Measurements from ENCODE around the gene CCNB2.

Gene CCNB2

GRCh38 chr15:59147666-59148065 is 42.7 kb downstream of the CCNB2 start:
- H3K27ac ChIP-seq = no peak overlapping the region
- H3K36me3 ChIP-seq = no peaks in the 10 kb centered on the region

GRCh38 chr15:59148153-59148833 is 43.3 kb downstream of the CCNB2 start:
- Histone ChIP-seq H3K27ac (no peak overlapping the region), H3K9me3 (no peaks in the 10 kb centered on the region), H3K4me1 (ENCODE audit: control insufficient read depth in 1 of 2, insufficient read depth in 1 of 2, low read depth in 1 of 2, low read length in 1 of 2) (no peaks in the 10 kb centered on the region), H3K36me3 (no peaks in the 10 kb centered on the region), H3K4me3 (ENCODE audit: low read depth in 1 of 2, low read length in 1 of 2) (no peak overlapping the region), H3K27me3 (no peaks in the 10 kb centered on the region)
- TF ChIP-seq, protein P1, sequence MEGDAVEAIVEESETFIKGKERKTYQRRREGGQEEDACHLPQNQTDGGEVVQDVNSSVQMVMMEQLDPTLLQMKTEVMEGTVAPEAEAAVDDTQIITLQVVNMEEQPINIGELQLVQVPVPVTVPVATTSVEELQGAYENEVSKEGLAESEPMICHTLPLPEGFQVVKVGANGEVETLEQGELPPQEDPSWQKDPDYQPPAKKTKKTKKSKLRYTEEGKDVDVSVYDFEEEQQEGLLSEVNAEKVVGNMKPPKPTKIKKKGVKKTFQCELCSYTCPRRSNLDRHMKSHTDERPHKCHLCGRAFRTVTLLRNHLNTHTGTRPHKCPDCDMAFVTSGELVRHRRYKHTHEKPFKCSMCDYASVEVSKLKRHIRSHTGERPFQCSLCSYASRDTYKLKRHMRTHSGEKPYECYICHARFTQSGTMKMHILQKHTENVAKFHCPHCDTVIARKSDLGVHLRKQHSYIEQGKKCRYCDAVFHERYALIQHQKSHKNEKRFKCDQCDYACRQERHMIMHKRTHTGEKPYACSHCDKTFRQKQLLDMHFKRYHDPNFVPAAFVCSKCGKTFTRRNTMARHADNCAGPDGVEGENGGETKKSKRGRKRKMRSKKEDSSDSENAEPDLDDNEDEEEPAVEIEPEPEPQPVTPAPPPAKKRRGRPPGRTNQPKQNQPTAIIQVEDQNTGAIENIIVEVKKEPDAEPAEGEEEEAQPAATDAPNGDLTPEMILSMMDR (IDR thresholded peaks at IDR 0.05) = no peak

More at GRCh38 chr15:59147666-59148065, 42.7 kb downstream of the CCNB2 start:
- TF ChIP-seq, protein P1 (IDR thresholded peaks at IDR 0.05) = no peak
- no peaks in the 10 kb centered on the region for H3K4me1 ChIP-seq (ENCODE audit: control insufficient read depth in 1 of 2, insufficient read depth in 1 of 2, low read depth in 1 of 2, low read length in 1 of 2)
- H3K9me3 ChIP-seq = no peaks in the 10 kb centered on the region
- H3K27me3 ChIP-seq = no peaks in the 10 kb centered on the region
- H3K4me3 ChIP-seq (ENCODE audit: low read depth in 1 of 2, low read length in 1 of 2) = no peak overlapping the region

DNA sequence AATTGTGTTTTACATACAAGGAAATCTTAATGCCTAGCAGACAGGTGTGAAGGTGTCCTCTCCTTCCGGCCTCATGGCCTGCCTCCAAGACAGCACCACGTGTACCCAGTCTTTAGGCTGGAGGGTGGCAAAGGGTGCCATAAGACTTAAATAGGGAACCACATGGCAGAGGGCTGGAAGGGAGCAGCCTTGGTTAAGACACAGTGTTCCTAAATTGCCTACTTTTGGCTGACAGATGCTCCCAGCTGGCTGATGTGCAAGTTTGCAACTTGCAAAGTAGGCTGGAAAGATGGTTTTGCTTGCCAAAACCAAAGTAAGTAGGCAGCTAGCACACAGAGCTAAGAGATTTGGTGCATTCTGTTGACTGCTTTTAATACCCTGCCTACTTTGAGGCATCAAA is 45.2 kb downstream of the CCNB2 start:
- no peaks in the 10 kb centered on the region for H3K9me3 ChIP-seq
- H3K27me3 ChIP-seq = no peaks in the 10 kb centered on the region
- TF ChIP-seq, protein P1 (IDR thresholded peaks at IDR 0.05) = no peak
- no peak overlapping the region for H3K27ac ChIP-seq
- no peaks in the 10 kb centered on the region for H3K4me1 ChIP-seq (ENCODE audit: control insufficient read depth in 1 of 2, insufficient read depth in 1 of 2, low read depth in 1 of 2, low read length in 1 of 2)
- H3K36me3 ChIP-seq = no peaks in the 10 kb centered on the region
- H3K4me3 ChIP-seq (ENCODE audit: low read depth in 1 of 2, low read length in 1 of 2) = no peak overlapping the region

DNA sequence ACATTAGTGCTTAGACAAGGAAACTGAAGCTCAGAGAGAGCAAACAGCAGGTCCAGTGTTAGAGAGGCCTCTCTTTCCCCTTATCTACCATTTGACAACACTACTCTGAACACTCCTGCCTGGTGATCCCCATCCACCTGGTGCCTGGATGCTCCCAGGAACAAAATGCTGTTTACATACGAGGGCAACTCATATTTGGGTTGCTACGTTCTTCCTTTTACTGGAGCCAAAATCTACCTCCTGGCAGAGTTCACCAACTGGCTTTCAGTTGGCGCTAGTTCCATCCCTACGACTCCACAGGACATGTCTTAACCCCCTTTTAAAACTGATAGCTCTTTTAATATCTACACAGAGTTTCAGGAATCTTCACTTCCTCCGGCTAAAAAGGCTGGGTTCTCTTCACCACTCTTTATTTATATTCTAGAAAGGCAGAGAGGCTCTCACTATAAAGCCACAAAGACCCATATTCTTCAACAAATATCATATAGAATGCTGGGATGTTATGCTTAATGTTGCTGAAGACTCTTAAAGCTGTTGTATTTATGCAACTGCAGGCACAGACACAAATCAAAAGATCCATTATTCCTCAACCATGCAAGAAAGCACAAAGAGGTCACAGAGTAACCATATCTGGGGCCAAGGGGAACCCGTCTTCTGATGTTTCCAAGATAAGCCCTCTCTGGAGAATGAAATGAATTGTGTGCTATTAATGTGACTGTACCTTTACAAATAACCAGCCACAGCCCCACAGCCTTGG is 47.9 kb downstream of the CCNB2 start:
- TF ChIP-seq, protein P1 (IDR thresholded peaks at IDR 0.05) = no peak
- Histone ChIP-seq H3K36me3 (no peaks in the 10 kb centered on the region), H3K4me1 (ENCODE audit: control insufficient read depth in 1 of 2, insufficient read depth in 1 of 2, low read depth in 1 of 2, low read length in 1 of 2) (no peaks in the 10 kb centered on the region), H3K27me3 (no peaks in the 10 kb centered on the region), H3K4me3 (ENCODE audit: low read depth in 1 of 2, low read length in 1 of 2) (no peak overlapping the region), H3K27ac (no peak overlapping the region), H3K9me3 (no peaks in the 10 kb centered on the region)

DNA sequence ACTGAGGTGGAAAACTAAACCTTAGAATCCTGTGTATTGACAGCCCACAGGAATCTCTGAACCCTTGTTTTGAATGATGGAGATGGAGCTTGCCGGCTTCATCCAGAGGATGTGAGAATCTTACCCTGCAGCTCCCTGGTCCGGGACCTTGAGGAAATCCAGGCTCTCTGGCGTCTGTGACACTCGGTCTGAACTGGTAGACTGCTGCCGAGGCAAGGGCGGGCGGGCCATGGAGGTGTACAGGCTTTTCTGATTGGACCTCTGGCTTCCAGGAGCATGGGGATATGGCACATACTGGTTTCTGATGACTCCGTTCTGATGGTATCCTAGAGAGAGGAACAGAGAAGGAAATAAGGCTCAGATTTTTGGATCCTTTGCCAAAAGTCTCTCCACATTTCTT is 48.5 kb downstream of the CCNB2 start:
- Histone ChIP-seq H3K4me1 (ENCODE audit: control insufficient read depth in 1 of 2, insufficient read depth in 1 of 2, low read depth in 1 of 2, low read length in 1 of 2) (no peaks in the 10 kb centered on the region), H3K27ac (no peak overlapping the region), H3K9me3 (no peaks in the 10 kb centered on the region), H3K27me3 (no peaks in the 10 kb centered on the region), H3K36me3 (no peaks in the 10 kb centered on the region), H3K4me3 (ENCODE audit: low read depth in 1 of 2, low read length in 1 of 2) (no peak overlapping the region)
- TF ChIP-seq, protein P1 (IDR thresholded peaks at IDR 0.05) = no peak
